K562 (cell line): Measurements from ENCODE around the gene ALDH6A1. TPM values are rescaled to one million over a fixed set of nuclear protein-coding genes. Genes with fewer than 3 reads are reported as not detected.

Source experiments
- ATAC-seq: fragments of 200-7000 bp; cut with Tn5 transposase; 3 replicates; pipeline ENCODE4 v1.9.1; 2020; ENCODE audit warnings: moderate library complexity
- Bru-seq: library from RNA; stranded (reverse); fragments of 400-500 nt; gene quantifications from one replicate; lab custom pipeline; 2021; lab: Mats Ljungman, UMichigan
- BruChase-seq, 2 experiments: library from RNA; stranded (reverse); fragments of 400-500 nt; gene quantifications; one replicate each; lab custom pipeline; 2021; lab: Mats Ljungman, UMichigan
- BruUV-seq: library from RNA; stranded (reverse); fragments of 400-500 nt; replicated peaks from 2 replicates; lab custom pipeline; 2021; lab: Mats Ljungman, UMichigan
- CTCF ChIA-PET: fragments of 300-600 bp; formaldehyde crosslinking; extraction: SDS; loops from one replicate; lab custom pipeline; 2021; ENCODE audit warnings: low intra/inter-chr PET ratio; lab: Yijun Ruan, JAX
- POLR2A ChIA-PET: fragments of 300-600, 350-650 bp; sonication (Branson Sonifier 250); formaldehyde crosslinking; extraction: SDS; loops from one replicate; lab custom pipeline; 2021; ENCODE audit warnings: antibody characterized with exemption, inconsistent platforms; lab: Yijun Ruan, JAX
- DNase-seq, 4 experiments: peaks; one replicate each; pipeline versions ENCODE4 v3.0.0 to v3.0.0-alpha.2; 2011 to 2018; ENCODE audit warnings: low spot score in 3 of 4, mixed read lengths in 3 of 4; ENCODE audit errors: extremely low read depth in 1 of 4
- FAIRE-seq: peaks from 2 replicates; lab custom pipeline; 2011; peaks lifted over from hg19 to GRCh38; lab: Jason Lieb, UNC
- H2AFZ ChIP-seq: 2 replicates; pipeline ENCODE4 v1.6.0; 2011; ENCODE audit warnings: low read depth, low read length, control low read depth, inconsistent platforms
- H3K27ac ChIP-seq: fragments of 200-600 bp; 3 replicates; pipeline ENCODE4 v1.8.0; 2011; ENCODE audit warnings: low read depth, mild to moderate bottlenecking, control low read depth, inconsistent platforms, low read length, moderate library complexity, mixed read lengths; ENCODE audit errors: extremely low read depth
- H3K27me3 ChIP-seq, 2 experiments: fragments of 300-600 bp in 1 of 2; 2 replicates in 1 of 2; 3 replicates in 1 of 2; pipeline versions ENCODE4 v1.6.0 to v1.8.0; 2011; ENCODE audit warnings: inconsistent platforms in 2 of 2, low read length in 2 of 2, mild to moderate bottlenecking in 1 of 2, mixed read lengths in 1 of 2, moderate library complexity in 1 of 2; ENCODE audit not compliant: control insufficient read depth in 2 of 2, insufficient read depth in 2 of 2
- H3K36me3 ChIP-seq: fragments of 300-600 bp; 3 replicates; pipeline ENCODE4 v1.8.0; 2011; ENCODE audit warnings: mild to moderate bottlenecking, low read length, inconsistent platforms; ENCODE audit not compliant: control insufficient read depth, insufficient read depth
- H3K4me1 ChIP-seq, 2 experiments: fragments of 200-600 bp in 1 of 2; replicated peaks in 1 of 2; 2 replicates in 1 of 2; 3 replicates in 1 of 2; pipeline versions ENCODE4 v1.5.1 to v1.8.0; 2011; ENCODE audit warnings: inconsistent platforms in 2 of 2, low read length in 2 of 2, mild to moderate bottlenecking in 1 of 2, mixed read lengths in 1 of 2, moderate library complexity in 1 of 2; ENCODE audit not compliant: control insufficient read depth in 2 of 2, insufficient read depth in 2 of 2
- H3K4me2 ChIP-seq: 2 replicates; pipeline ENCODE4 v1.6.1; 2011; ENCODE audit warnings: low read length, control low read depth, inconsistent platforms, mixed read lengths; ENCODE audit not compliant: insufficient read depth
- H3K4me3 ChIP-seq: fragments of 200-600 bp; sonication (generic), shearing (Covaris generic); 2 replicates; pipeline ENCODE4 v1.5.1; 2016; ENCODE audit warnings: control low read depth, inconsistent platforms
- H3K79me2 ChIP-seq: fragments of 200-600 bp; 3 replicates; pipeline ENCODE4 v1.8.0; 2011; ENCODE audit warnings: low read length, inconsistent platforms; ENCODE audit not compliant: control insufficient read depth, insufficient read depth
- H3K9ac ChIP-seq, 2 experiments: 2 replicates each; pipeline versions ENCODE4 v1.6.0 to v1.6.1; 2011; ENCODE audit warnings: low read depth in 2 of 2, low read length in 2 of 2, control low read depth in 1 of 2, inconsistent platforms in 1 of 2, mild to moderate bottlenecking in 1 of 2, mixed read lengths in 1 of 2; ENCODE audit not compliant: insufficient read depth in 1 of 2
- H3K9me1 ChIP-seq: one replicate; pipeline ENCODE4 v1.6.0; 2011; ENCODE audit warnings: inconsistent platforms, mild to moderate bottlenecking, low read length, moderate library complexity; ENCODE audit not compliant: control insufficient read depth, insufficient read depth
- H3K9me3 ChIP-seq: replicated peaks from 2 replicates; pipeline ENCODE4 v1.5.1; 2011; ENCODE audit warnings: low read depth, low read length, inconsistent platforms; ENCODE audit not compliant: control insufficient read depth, insufficient read depth
- H4K20me1 ChIP-seq: replicated peaks from 2 replicates; pipeline ENCODE4 v1.6.1; 2011; ENCODE audit warnings: low read length, inconsistent platforms, mixed read lengths; ENCODE audit not compliant: control insufficient read depth, insufficient read depth
- CXXC5 ChIP-seq: fragments of 250-450 bp; sonication (Bioruptor Pico); IDR thresholded peaks from 2 replicates; pipeline ENCODE4 v1.8.0; 2022; ENCODE audit warnings: inconsistent platforms, mild to moderate bottlenecking, moderate library complexity
- RB1 ChIP-seq: fragments of 450-650 bp; IDR thresholded peaks from 2 replicates; pipeline ENCODE4 v1.6.1; 2017; ENCODE audit warnings: low read depth, mild to moderate bottlenecking
- YY1 ChIP-seq, 3 experiments: IDR thresholded peaks; 2 replicates each; pipeline ENCODE4 v1.6.1; 2011; ENCODE audit warnings: low read length in 2 of 3, mild to moderate bottlenecking in 2 of 3, moderate library complexity in 2 of 3, borderline replicate concordance in 1 of 3, control low read depth in 1 of 3, low read depth in 1 of 3; ENCODE audit not compliant: insufficient read depth in 3 of 3, insufficient replicate concordance in 2 of 3, control insufficient read depth in 1 of 3, insufficient read length in 1 of 3; ENCODE audit errors: extremely low read depth in 1 of 3
- ZBTB7A ChIP-seq: IDR thresholded peaks from 2 replicates; pipeline ENCODE4 v1.6.1; 2011; ENCODE audit warnings: low read depth, mild to moderate bottlenecking, low read length, moderate library complexity, borderline replicate concordance; ENCODE audit not compliant: control insufficient read depth
- ZNF830 ChIP-seq: fragments of 250-450 bp; sonication (Bioruptor Pico); IDR thresholded peaks from 2 replicates; pipeline ENCODE4 v1.5.0; 2021; ENCODE audit warnings: mild to moderate bottlenecking
- WGBS: fragments of 100-300 bp; shearing (Covaris generic); methylation state at CpG from one replicate; pipeline ENCODE4 v1.1.6; 2016; ENCODE audit warnings: low coverage, mixed read lengths; ENCODE audit not compliant: insufficient coverage; ENCODE audit errors: missing lambda C conversion rate; 5-methylcytosine and 5-hydroxymethylcytosine counted together
- in situ Hi-C: fragments of 300-500 bp; cut with MboI; formaldehyde crosslinking; loops from 4 replicates; pipeline ENCODE4 v1.15.0; 2018; ENCODE audit warnings: inconsistent platforms, mixed read lengths
- intact Hi-C: fragments of 100-400 bp; cut with micrococcal nuclease; formaldehyde crosslinking; loops from 2 replicates; pipeline ENCODE4 v1.14.2; 2022
- long read RNA-seq, 3 experiments: library from polyadenylated mRNA in 2 of 3; library from RNA in 1 of 3; unstranded in 2 of 3; stranded (forward) in 1 of 3; transcript quantifications; one replicate each; pipeline ENCODE4 v2.0.0, GENCODE V29; 2019 to 2022
- polyA minus RNA-seq, 3 experiments: library from RNA; depleted of rRNA, polyadenylated mRNA; stranded (reverse); fragments of >200 nt; gene quantifications; 2 replicates each; pipeline ENCODE4 v1.2.3, GENCODE V29; 2011
- polyA plus RNA-seq, 8 experiments: library from polyadenylated mRNA; depleted of rRNA in 4 of 8; stranded (reverse) in 5 of 8; unstranded in 3 of 8; fragments of >200 nt; fragmentation: Nextera tagmentation in 2 of 8; fragmentation: Illumina TruSeq in 1 of 8; extraction: Ambion mirVana in 2 of 8; extraction: Trizol in 1 of 8; gene quantifications; 2 replicates each; pipeline versions ENCODE4 v1.2.1 to v1.2.3, GENCODE V29; 2011 to 2014; ENCODE audit warnings: inconsistent platforms in 1 of 8, missing spikeins in 1 of 8
- total RNA-seq, 7 experiments: library from RNA; depleted of rRNA in 6 of 7; stranded (reverse); fragments of >200 nt in 6 of 7; fragmentation: Illumina TruSeq in 2 of 7; extraction: Trizol in 2 of 7; gene quantifications; 2 replicates each; pipeline versions ENCODE4 v1.2.1 to v1.2.3, GENCODE V29; 2011 to 2021; ENCODE audit warnings: low replicate concordance in 1 of 7

ALDH6A1 gene
- total RNA-seq (2011; cell fraction: chromatin; rRNA removed; ENCODE audit: low replicate concordance) = 9.9 and 11.4 TPM in 2 replicates
- 4.5 and 5.7 TPM in 2 replicates for total RNA-seq (2011; cell fraction: nucleolus; rRNA removed)
- 6.2 and 7.6 TPM in 2 replicates for total RNA-seq (2011; cell fraction: nucleoplasm; rRNA removed)
- total RNA-seq (2014; rRNA removed) (4.1 and 4.8 TPM in 2 replicates), total RNA-seq (2014; rRNA removed; fragmentation: Illumina TruSeq; extraction: Trizol) (4.6 and 5.3 TPM in 2 replicates), total RNA-seq (2015; rRNA removed; fragmentation: Illumina TruSeq; extraction: Trizol) (3.5 and 4.1 TPM in 2 replicates), total RNA-seq (2021) (6.0 and 6.1 TPM in 2 replicates), polyA plus RNA-seq (2011; rRNA removed) (11.5 and 13.5 TPM in 2 replicates), polyA plus RNA-seq (2014; fragmentation: Illumina TruSeq; extraction: Trizol) (3.8 and 5.1 TPM in 2 replicates), polyA plus RNA-seq (2014; fragmentation: Nextera tagmentation; extraction: Ambion mirVana) (1 to 10 TPM; 3.1 to 4.5 TPM), polyA plus RNA-seq (2014; rRNA removed) (3.6 and 3.9 TPM in 2 replicates), polyA minus RNA-seq (2011; rRNA and poly(A)+ RNA removed) (17.6 and 22.6 TPM in 2 replicates), Bru-seq, nascent RNA (percentile 49 among the genes with signal in this experiment), BruChase-seq, experiment 1, labeled RNA remaining after a 2-hour chase (percentile 44 among the genes with signal in this experiment), BruChase-seq, experiment 2, labeled RNA remaining after a 6-hour chase (percentile 46 among the genes with signal in this experiment)
- polyA plus RNA-seq (2011; cell fraction: cytosol; rRNA removed) = 3.1 and 6.9 TPM in 2 replicates
- 2.7 and 3.9 TPM in 2 replicates for polyA plus RNA-seq (2011; cell fraction: nucleus; rRNA removed)
- polyA plus RNA-seq (2012) = 3.9 and 4.5 TPM in 2 replicates
- 3.8 and 8.6 TPM in 2 replicates for polyA minus RNA-seq (2011; cell fraction: cytosol; rRNA and poly(A)+ RNA removed)
- polyA minus RNA-seq (2011; cell fraction: nucleus; rRNA and poly(A)+ RNA removed) = 2.2 and 6.1 TPM in 2 replicates
- long read RNA-seq, experiment 1, full-length matches to known transcripts = 15 of 20 reads
- long read RNA-seq, experiment 1, partial matches to known transcripts = 1 of 20 reads
- long read RNA-seq, experiment 1, other reads (novel, unspliced or antisense) = 4 of 20 reads
- long read RNA-seq, experiment 2, partial matches to known transcripts = 0 of 4 reads
- long read RNA-seq, experiment 2, other reads (novel, unspliced or antisense) = 4 of 4 reads
- long read RNA-seq, experiment 3, full-length matches to known transcripts = 4 of 4 reads
- long read RNA-seq, experiment 3, partial matches to known transcripts = 0 of 4 reads
- long read RNA-seq, experiment 3, other reads (novel, unspliced or antisense) = 0 of 4 reads

DNA sequence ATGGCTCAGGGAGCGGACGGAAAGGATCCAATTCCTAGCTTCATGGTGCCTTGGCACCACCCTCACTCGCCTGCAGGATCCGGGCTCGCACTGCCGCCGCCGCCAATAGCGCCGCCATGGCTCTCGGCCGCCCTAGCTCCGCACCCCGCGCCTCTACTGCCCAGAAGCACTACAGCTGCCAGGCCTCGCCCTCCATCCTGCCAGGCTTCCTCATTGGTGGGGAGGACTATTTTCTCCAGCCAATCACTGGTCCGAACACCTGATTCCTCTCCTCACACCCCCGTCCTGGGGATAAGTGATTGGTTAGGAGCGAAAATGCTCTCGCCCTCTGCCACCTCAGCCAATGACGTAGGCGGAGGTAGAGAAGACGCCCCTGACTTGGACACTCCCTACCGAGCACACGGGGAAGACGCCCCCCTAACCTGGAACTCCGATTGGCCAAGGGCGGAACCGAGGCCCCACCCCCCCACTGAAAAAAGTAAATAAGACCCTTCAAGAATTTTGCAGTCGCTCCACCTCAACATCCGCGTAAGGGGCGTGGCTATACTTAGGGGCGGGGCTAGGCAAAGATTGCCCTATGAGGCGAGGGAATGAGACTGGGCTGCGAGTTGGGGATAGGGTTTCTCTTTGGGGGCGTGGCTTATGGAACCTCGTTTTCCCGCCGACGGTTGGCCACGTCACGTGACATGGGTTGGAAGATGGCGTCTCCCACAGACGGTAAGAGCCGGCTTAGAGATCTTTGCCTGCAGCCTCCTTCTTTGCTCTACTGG is at the start of gene ALDH6A1, which contains the start of gene LIN52:
ALDH6A1 (minus strand) TSS at position 177 of the 770 bp plus-strand sequence; CDS start at position 118, 59 bp downstream.
LIN52 (plus strand) TSS at position 680 of the 770 bp plus-strand sequence; CDS start at position 699, 19 bp downstream.
- peak; percentile 98 for ATAC-seq
- H3K9me3 ChIP-seq = no peaks in the 10 kb centered on the region
- H4K20me1 ChIP-seq = no peaks in the 10 kb centered on the region
- WGBS = under 1% methylated on average over 37 of the region's 46 CpGs
- H3K79me2 ChIP-seq = peaks cover 27% of the 10 kb centered on the region
- peak within 1 kb of the TSS; percentile 96 for H3K4me2 ChIP-seq
- BruUV-seq = no TSS peak
- no peaks in the 10 kb centered on the region for H3K9me1 ChIP-seq
- no peaks in the 10 kb centered on the region for H3K36me3 ChIP-seq
- peak; percentile 96 to 99 (median 98) for DNase-seq
- intact Hi-C loops (no loop called here), in situ Hi-C loops (no loop called here)
- H3K27me3 ChIP-seq = no peaks in the 10 kb centered on the region
- ChIA-PET CTCF (no interaction called here), POLR2A (interaction anchor here (0.6 to 2.2 kb wide), 4 partner anchors 11 to 175 kb away, joined by 3 to 9 read pairs (median 6); no protein-coding TSS in a partner anchor)
- H2AFZ ChIP-seq = peak within 1 kb of the TSS; percentile 92
- peak; percentile 99 for FAIRE-seq
- H3K27ac ChIP-seq = peak within 1 kb of the TSS; percentile 94
- peak within 1 kb of the TSS; percentile 91 to 96 for H3K9ac ChIP-seq
- peak within 1 kb of the TSS; percentile 90 for H3K4me3 ChIP-seq
- H3K4me1 ChIP-seq = peaks cover 7 to 13% of the 10 kb centered on the region in 2 experiments; a peak in 3 of 5 replicates
- no peak for TF ChIP-seq ZNF830 (CRISPR knock-in tag)
- peak; percentile 30; the same call in 1 of the 2 replicates for TF ChIP-seq ZBTB7A
- TF ChIP-seq CXXC5 (CRISPR knock-in tag) = 0 out of 2 replicates have a peak, but pooled peaks have one; percentile 25
- TF ChIP-seq YY1 (IDR thresholded peaks at IDR 0.05; ENCODE audit: borderline replicate concordance in 1 of 3, control insufficient read depth in 1 of 3, extremely low read depth in 1 of 3, insufficient read depth in 3 of 3, insufficient read length in 1 of 3, insufficient replicate concordance in 2 of 3, low read depth in 1 of 3, low read length in 2 of 3) = peak; percentile 69 to 98 (median 91)
- TF ChIP-seq RB1 = peak; percentile 76; the same call in 1 of the 2 replicates
